ENCODE results near the gene NBPF3.

Gene NBPF3

GRCh38 chr1:21514245-21514644 lies 74.3 kb downstream of the NBPF3 start:
- no peak overlapping the region for H3K4me3 ChIP-seq (ENCODE audit: low read depth in 1 of 2, low read length in 2 of 2)
- DNase-seq = no peak
- H3K27ac ChIP-seq (ENCODE audit: low read length) = no peak overlapping the region
- H3K36me3 ChIP-seq (ENCODE audit: insufficient read depth, low read length) = no peaks in the 10 kb centered on the region
- H3K9ac ChIP-seq (ENCODE audit: low read depth, low read length) = no peak overlapping the region
- H3K79me2 ChIP-seq (ENCODE audit: insufficient read depth, low read length) = no peaks in the 10 kb centered on the region
- H4K20me1 ChIP-seq (ENCODE audit: insufficient read depth, low read length) = peaks cover 3% of the 10 kb centered on the region
- H2AFZ ChIP-seq (ENCODE audit: low read depth, low read length) = no peak overlapping the region
- H3K27me3 ChIP-seq (ENCODE audit: insufficient read depth, low read length, poor library complexity) = peaks cover 6% of the 10 kb centered on the region
- TF ChIP-seq EZH2 (IDR thresholded peaks at IDR 0.05; ENCODE audit: borderline replicate concordance, low read depth, low read length, severe bottlenecking) (no peak), CTCF (IDR thresholded peaks at IDR 0.05; ENCODE audit: borderline replicate concordance, extremely low read depth, low read length, poor library complexity, severe bottlenecking) (no peak)
- H3K9me3 ChIP-seq (ENCODE audit: insufficient read depth, low read length, severe bottlenecking) = no peaks in the 10 kb centered on the region
- ATAC-seq (ENCODE audit: insufficient read depth, low read depth) = no peak
- no peaks in the 10 kb centered on the region for H3K4me1 ChIP-seq (ENCODE audit: insufficient read depth, low read length)
- H3K4me2 ChIP-seq (ENCODE audit: insufficient read depth, low read length) = no peak overlapping the region

GRCh38 chr1:21517161-21517589 lies 77.2 kb downstream of the NBPF3 start:
- no peak overlapping the region for H3K27ac ChIP-seq (ENCODE audit: low read length)
- no peak for TF ChIP-seq EZH2 (IDR thresholded peaks at IDR 0.05; ENCODE audit: borderline replicate concordance, low read depth, low read length, severe bottlenecking)
- no peak for TF ChIP-seq CTCF (IDR thresholded peaks at IDR 0.05; ENCODE audit: borderline replicate concordance, extremely low read depth, low read length, poor library complexity, severe bottlenecking)
- no peak overlapping the region for H3K4me3 ChIP-seq (ENCODE audit: low read depth in 1 of 2, low read length in 2 of 2)
- H3K4me1 ChIP-seq (ENCODE audit: insufficient read depth, low read length) = no peaks in the 10 kb centered on the region
- H4K20me1 ChIP-seq (ENCODE audit: insufficient read depth, low read length) = peaks cover 3% of the 10 kb centered on the region
- no peaks in the 10 kb centered on the region for H3K9me3 ChIP-seq (ENCODE audit: insufficient read depth, low read length, severe bottlenecking)
- H3K79me2 ChIP-seq (ENCODE audit: insufficient read depth, low read length) = no peaks in the 10 kb centered on the region
- H2AFZ ChIP-seq (ENCODE audit: low read depth, low read length) = no peak overlapping the region
- H3K36me3 ChIP-seq (ENCODE audit: insufficient read depth, low read length) = no peaks in the 10 kb centered on the region
- H3K4me2 ChIP-seq (ENCODE audit: insufficient read depth, low read length) = no peak overlapping the region
- H3K27me3 ChIP-seq (ENCODE audit: insufficient read depth, low read length, poor library complexity) = peaks cover 6% of the 10 kb centered on the region
- DNase-seq (no peak), ATAC-seq (ENCODE audit: insufficient read depth, low read depth) (no peak)
- H3K9ac ChIP-seq (ENCODE audit: low read depth, low read length) = no peak overlapping the region

GRCh38 chr1:21517660-21518480 lies 77.9 kb downstream of the NBPF3 start:
- no peaks in the 10 kb centered on the region for H3K36me3 ChIP-seq (ENCODE audit: insufficient read depth, low read length)
- no peak for ATAC-seq (ENCODE audit: insufficient read depth, low read depth)
- H3K4me2 ChIP-seq (ENCODE audit: insufficient read depth, low read length) = no peak overlapping the region
- no peak overlapping the region for H3K9ac ChIP-seq (ENCODE audit: low read depth, low read length)
- H3K79me2 ChIP-seq (ENCODE audit: insufficient read depth, low read length) = no peaks in the 10 kb centered on the region
- H2AFZ ChIP-seq (ENCODE audit: low read depth, low read length) = no peak overlapping the region
- DNase-seq = no peak
- peaks cover 3% of the 10 kb centered on the region for H4K20me1 ChIP-seq (ENCODE audit: insufficient read depth, low read length)
- TF ChIP-seq EZH2 (IDR thresholded peaks at IDR 0.05; ENCODE audit: borderline replicate concordance, low read depth, low read length, severe bottlenecking) (no peak), CTCF (IDR thresholded peaks at IDR 0.05; ENCODE audit: borderline replicate concordance, extremely low read depth, low read length, poor library complexity, severe bottlenecking) (no peak)
- no peaks in the 10 kb centered on the region for H3K4me1 ChIP-seq (ENCODE audit: insufficient read depth, low read length)
- no peaks in the 10 kb centered on the region for H3K9me3 ChIP-seq (ENCODE audit: insufficient read depth, low read length, severe bottlenecking)
- H3K27me3 ChIP-seq (ENCODE audit: insufficient read depth, low read length, poor library complexity) = peaks cover 6% of the 10 kb centered on the region
- no peak overlapping the region for H3K27ac ChIP-seq (ENCODE audit: low read length)
- no peak overlapping the region for H3K4me3 ChIP-seq (ENCODE audit: low read depth in 1 of 2, low read length in 2 of 2)
